WERI-Rb-1 (cell line): ENCODE results near the gene SLC26A9.

ENCODE experiments used
- DNase-seq: peaks from one replicate; pipeline ENCODE4 v3.0.0-alpha.2; 2020
- H3K27ac ChIP-seq: fragments of 250-450 bp; sonication (Bioruptor Pico); 2 replicates; pipeline ENCODE4 v1.5.1; 2020; ENCODE audit warnings: mild to moderate bottlenecking, moderate library complexity
- H3K27me3 ChIP-seq: fragments of 250-450 bp; sonication (Bioruptor Pico); 2 replicates; pipeline ENCODE4 v1.5.1; 2021; ENCODE audit warnings: mild to moderate bottlenecking, low read depth, moderate library complexity; ENCODE audit not compliant: insufficient read depth, severe bottlenecking
- H3K36me3 ChIP-seq: fragments of 250-450 bp; sonication (Bioruptor Pico); 2 replicates; pipeline ENCODE4 v1.5.1; 2020; ENCODE audit warnings: mild to moderate bottlenecking, moderate library complexity
- H3K4me3 ChIP-seq: 2 replicates; pipeline ENCODE4 v1.5.1; 2011; ENCODE audit warnings: low read depth, mild to moderate bottlenecking, control low read depth, low read length
- H3K9me3 ChIP-seq: fragments of 250-450 bp; sonication (Bioruptor Pico); 2 replicates; pipeline ENCODE4 v1.5.1; 2021; ENCODE audit warnings: mild to moderate bottlenecking, moderate library complexity; ENCODE audit not compliant: severe bottlenecking
- TF ChIP-seq, protein P1 (sequence below): IDR thresholded peaks from 2 replicates; pipeline ENCODE4 v1.5.1; 2011; ENCODE audit warnings: low read depth, mild to moderate bottlenecking, control low read depth, inconsistent platforms, low read length

Gene SLC26A9

DNA sequence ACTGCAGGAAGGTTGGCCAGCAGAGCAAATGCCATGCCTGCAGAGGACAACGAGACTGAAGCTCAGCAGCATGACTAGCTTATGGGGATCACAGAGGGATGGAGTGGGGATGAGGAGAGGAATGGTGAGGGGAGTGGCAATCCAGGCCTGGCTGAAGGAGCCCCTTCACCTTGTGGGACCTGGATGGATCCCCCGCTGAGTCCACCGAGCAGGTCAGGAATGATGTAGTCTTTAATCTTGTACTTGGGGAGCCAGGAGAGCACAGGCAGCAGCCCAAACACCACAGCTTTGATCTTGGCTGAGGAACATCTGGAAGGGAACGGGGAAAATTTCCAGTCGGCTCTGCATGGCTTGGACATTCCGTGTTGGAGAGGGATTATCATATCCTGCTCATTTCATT lies 10.5 kb downstream of the SLC26A9 start:
- Histone ChIP-seq H3K4me3 (no peak overlapping the region), H3K27ac (no peak overlapping the region), H3K9me3 (no peaks in the 10 kb centered on the region), H3K36me3 (no peaks in the 10 kb centered on the region), H3K27me3 (no peaks in the 10 kb centered on the region)
- no peak for DNase-seq
- TF ChIP-seq, protein P1, sequence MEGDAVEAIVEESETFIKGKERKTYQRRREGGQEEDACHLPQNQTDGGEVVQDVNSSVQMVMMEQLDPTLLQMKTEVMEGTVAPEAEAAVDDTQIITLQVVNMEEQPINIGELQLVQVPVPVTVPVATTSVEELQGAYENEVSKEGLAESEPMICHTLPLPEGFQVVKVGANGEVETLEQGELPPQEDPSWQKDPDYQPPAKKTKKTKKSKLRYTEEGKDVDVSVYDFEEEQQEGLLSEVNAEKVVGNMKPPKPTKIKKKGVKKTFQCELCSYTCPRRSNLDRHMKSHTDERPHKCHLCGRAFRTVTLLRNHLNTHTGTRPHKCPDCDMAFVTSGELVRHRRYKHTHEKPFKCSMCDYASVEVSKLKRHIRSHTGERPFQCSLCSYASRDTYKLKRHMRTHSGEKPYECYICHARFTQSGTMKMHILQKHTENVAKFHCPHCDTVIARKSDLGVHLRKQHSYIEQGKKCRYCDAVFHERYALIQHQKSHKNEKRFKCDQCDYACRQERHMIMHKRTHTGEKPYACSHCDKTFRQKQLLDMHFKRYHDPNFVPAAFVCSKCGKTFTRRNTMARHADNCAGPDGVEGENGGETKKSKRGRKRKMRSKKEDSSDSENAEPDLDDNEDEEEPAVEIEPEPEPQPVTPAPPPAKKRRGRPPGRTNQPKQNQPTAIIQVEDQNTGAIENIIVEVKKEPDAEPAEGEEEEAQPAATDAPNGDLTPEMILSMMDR = no peak

DNA sequence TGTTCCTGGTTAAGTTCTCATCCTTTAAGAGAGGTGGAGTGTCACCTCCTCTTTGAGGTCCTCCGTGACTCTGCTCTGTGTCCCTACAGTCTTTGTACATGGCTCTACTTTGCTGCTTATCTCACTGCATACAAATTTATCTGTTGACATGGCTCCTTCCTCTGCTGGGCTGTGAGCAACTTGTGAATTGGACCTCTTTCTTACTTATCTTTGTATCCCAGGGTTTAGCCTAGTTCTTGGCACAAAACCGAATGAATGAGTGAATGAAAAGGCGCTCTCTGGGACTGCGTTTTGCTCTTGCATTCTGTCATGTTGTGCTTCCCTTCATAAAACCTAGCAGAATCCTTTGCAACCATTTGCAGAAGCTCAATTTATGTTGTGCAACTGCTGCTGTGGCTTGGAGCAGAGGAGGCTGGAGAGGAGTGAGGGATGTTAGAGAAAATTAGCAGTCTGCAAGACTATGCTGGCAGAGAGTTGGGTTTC lies 12.4 kb downstream of the SLC26A9 start:
- no peak for DNase-seq
- TF ChIP-seq, protein P1 = no peak
- no peaks in the 10 kb centered on the region for H3K9me3 ChIP-seq

DNA sequence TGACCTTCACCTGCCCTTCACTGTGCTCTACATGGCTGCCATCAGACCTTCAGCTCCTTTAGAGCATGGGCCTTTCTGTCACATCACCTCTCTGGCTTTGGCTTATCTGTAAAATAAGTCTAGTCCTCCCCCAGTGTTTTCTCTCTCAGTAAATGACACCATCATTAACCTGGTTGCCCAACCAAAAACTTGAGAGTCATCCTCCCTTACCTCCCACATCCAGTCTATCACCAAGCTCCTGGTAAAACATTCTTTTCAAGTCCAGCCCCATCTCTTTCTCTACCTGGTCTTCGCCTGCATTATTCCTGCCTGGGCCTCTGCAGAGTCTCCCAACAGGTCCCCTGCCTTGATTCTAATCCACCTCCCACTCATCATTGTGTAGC lies 13.1 kb downstream of the SLC26A9 start:
- H3K9me3 ChIP-seq = no peaks in the 10 kb centered on the region
- H3K4me3 ChIP-seq = no peak overlapping the region

More for the DNA sequence above, 12.4 kb downstream of the SLC26A9 start:
- Histone ChIP-seq H3K4me3 (no peak overlapping the region), H3K36me3 (no peaks in the 10 kb centered on the region), H3K27ac (no peak overlapping the region), H3K27me3 (no peaks in the 10 kb centered on the region)

DNA sequence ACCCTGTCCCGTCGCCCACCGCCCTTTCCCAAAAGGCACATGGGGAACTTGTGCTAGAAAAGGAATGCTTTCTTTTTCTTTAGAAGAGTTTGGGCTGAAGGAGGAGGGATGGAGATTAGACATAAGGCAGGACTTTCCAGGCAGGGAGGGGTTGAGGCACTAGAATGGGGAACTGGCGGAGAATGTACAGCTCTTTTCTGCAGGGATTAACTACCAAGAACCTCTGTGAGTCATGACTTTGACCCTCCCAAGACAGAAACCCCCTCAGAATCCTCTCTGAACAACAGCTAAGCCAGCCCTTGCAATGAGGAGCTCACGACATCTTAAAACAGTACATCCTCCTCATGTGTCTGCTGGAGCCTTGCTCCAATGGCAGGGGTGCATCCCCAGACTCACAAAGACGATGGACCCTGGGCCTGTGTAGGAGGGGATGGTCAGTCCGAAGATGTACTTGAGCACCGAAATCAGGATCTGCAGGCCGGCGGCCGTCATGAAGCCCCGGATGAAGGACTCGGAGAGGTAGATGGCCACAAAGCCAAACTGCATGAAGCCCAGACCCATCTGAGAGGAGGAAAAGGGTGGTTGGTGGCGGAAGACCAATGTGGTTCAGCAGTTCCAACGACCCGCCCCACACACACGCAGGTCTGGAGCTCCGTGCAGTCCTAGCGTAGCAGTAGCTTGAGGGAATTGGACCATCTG lies 13.6 kb downstream of the SLC26A9 start:
- no peaks in the 10 kb centered on the region for H3K9me3 ChIP-seq
- no peak overlapping the region for H3K4me3 ChIP-seq
- H3K36me3 ChIP-seq = no peaks in the 10 kb centered on the region
- H3K27me3 ChIP-seq = no peaks in the 10 kb centered on the region
- no peak overlapping the region for H3K27ac ChIP-seq
- TF ChIP-seq, protein P1 = no peak
- no peak for DNase-seq

More for the DNA sequence above, 13.1 kb downstream of the SLC26A9 start:
- no peak overlapping the region for H3K27ac ChIP-seq
- H3K27me3 ChIP-seq = no peaks in the 10 kb centered on the region
- TF ChIP-seq, protein P1 = no peak
- no peak for DNase-seq
- H3K36me3 ChIP-seq = no peaks in the 10 kb centered on the region

DNA sequence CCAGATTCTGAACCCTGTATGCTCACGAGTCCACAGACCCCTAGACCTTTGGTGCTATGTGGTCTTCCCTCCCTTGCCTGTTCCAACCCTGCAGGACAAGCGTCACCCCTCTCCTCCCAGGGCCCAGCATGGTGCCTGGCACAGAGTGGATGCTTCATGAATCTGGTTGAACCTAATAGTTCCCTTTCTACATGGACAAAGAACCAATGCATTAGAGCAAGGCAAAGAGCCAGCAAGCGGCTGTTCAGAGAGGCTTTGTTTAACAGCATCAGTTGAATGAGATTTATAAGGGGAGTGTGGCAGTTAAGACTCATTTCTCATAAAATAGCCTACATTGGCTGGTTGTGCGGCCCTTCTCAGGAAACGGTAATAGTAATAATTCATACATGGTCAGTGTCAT lies 14.9 kb downstream of the SLC26A9 start:
- H3K27me3 ChIP-seq = no peaks in the 10 kb centered on the region

More for the DNA sequence above, 14.9 kb downstream of the SLC26A9 start:
- no peak overlapping the region for H3K27ac ChIP-seq
- no peak for DNase-seq
- no peaks in the 10 kb centered on the region for H3K9me3 ChIP-seq
- no peak overlapping the region for H3K4me3 ChIP-seq
- TF ChIP-seq, protein P1 = no peak
- no peaks in the 10 kb centered on the region for H3K36me3 ChIP-seq
